Panc1 (cell line): ENCODE data around the gene FBLN1. TPM values are rescaled to one million over a fixed set of nuclear protein-coding genes. Genes with fewer than 3 reads are reported as not detected.
"Not testable (repeated sequence)": the region's sequence is repeated elsewhere in the genome, so short reads cannot be mapped to it uniquely, and the experiment has no call there.

Source experiments
- ATAC-seq: fragments of 200-7000 bp; cut with Tn5 transposase; 2 replicates; pipeline ENCODE4 v1.9.1; 2020; ENCODE audit warnings: mild to moderate bottlenecking, moderate library complexity
- BruUV-seq: library from RNA; stranded (reverse); fragments of 400-500 nt; replicated peaks from 2 replicates; lab custom pipeline; 2021; lab: Mats Ljungman, UMichigan
- CTCF ChIA-PET: fragments of 300-600 bp; sonication (Branson Sonifier 250); formaldehyde crosslinking; loops from one replicate; lab custom pipeline; 2022; ENCODE audit warnings: antibody characterized with exemption; lab: Charles Lee
- POLR2A ChIA-PET: fragments of 300-600 bp; sonication (Branson Sonifier 250); formaldehyde crosslinking; loops from one replicate; lab custom pipeline; 2022; ENCODE audit warnings: antibody characterized with exemption; lab: Charles Lee
- DNase-seq: peaks from one replicate; pipeline ENCODE4 v3.0.0-alpha.2; 2010; ENCODE audit warnings: low read depth, low spot score
- H3K27ac ChIP-seq: 2 replicates; pipeline ENCODE4 v1.5.1; 2011; ENCODE audit warnings: mild to moderate bottlenecking, low read length, inconsistent platforms
- H3K27me3 ChIP-seq: fragments of 200-500 bp; sonication (Bioruptor generic); 2 replicates; pipeline ENCODE4 v1.6.0; 2014; ENCODE audit warnings: low read length, inconsistent platforms; ENCODE audit not compliant: control insufficient read depth, insufficient read depth
- H3K36me3 ChIP-seq: fragments of 200-500 bp; sonication (Bioruptor generic); 2 replicates; pipeline ENCODE4 v1.5.1; 2014; ENCODE audit warnings: inconsistent platforms, mild to moderate bottlenecking, low read length, moderate library complexity; ENCODE audit not compliant: control insufficient read depth, insufficient read depth
- H3K4me1 ChIP-seq: 2 replicates; pipeline ENCODE4 v1.5.1; 2011; ENCODE audit warnings: inconsistent platforms, mild to moderate bottlenecking, low read length, moderate library complexity; ENCODE audit not compliant: control insufficient read depth, insufficient read depth
- H3K4me3 ChIP-seq, 2 experiments: 2 replicates each; pipeline ENCODE4 v1.5.1; 2011 to 2012; ENCODE audit warnings: low read depth in 2 of 2, low read length in 2 of 2, mild to moderate bottlenecking in 2 of 2, inconsistent platforms in 1 of 2, moderate library complexity in 1 of 2
- H3K9me3 ChIP-seq: fragments of 200-500 bp; sonication (Bioruptor generic); 2 replicates; pipeline ENCODE4 v1.5.1; 2014; ENCODE audit warnings: low read depth, mild to moderate bottlenecking, inconsistent platforms, low read length, moderate library complexity; ENCODE audit not compliant: control insufficient read depth, insufficient read depth
- POLR2AphosphoS5 ChIP-seq: IDR thresholded peaks from 2 replicates; pipeline ENCODE4 v1.6.1; 2012; ENCODE audit warnings: mild to moderate bottlenecking, low read depth, low read length, moderate library complexity
- REST ChIP-seq, 2 experiments: IDR thresholded peaks; 2 replicates each; pipeline ENCODE4 v1.6.1; 2011 to 2012; ENCODE audit warnings: low read depth in 2 of 2, control low read depth in 1 of 2, low read length in 1 of 2, mild to moderate bottlenecking in 1 of 2, moderate library complexity in 1 of 2; ENCODE audit not compliant: insufficient read depth in 1 of 2
- SIN3A ChIP-seq: IDR thresholded peaks from 2 replicates; pipeline ENCODE4 v1.6.1; 2012; ENCODE audit warnings: low read depth, mild to moderate bottlenecking, low read length, moderate library complexity, borderline replicate concordance; ENCODE audit not compliant: insufficient read depth
- TCF7L2 ChIP-seq: IDR thresholded peaks from 2 replicates; pipeline ENCODE4 v1.6.1; 2011; ENCODE audit warnings: mild to moderate bottlenecking, low read depth, low read length, inconsistent platforms
- in situ Hi-C: cut with HindIII; loops from 2 replicates; pipeline ENCODE4 v1.10.0; 2016; ENCODE audit warnings: low sequenced_read_pairs, low pct_unique_long_range_greater_than_20kb
- intact Hi-C: fragments of 100-400 bp; cut with micrococcal nuclease; formaldehyde crosslinking; loops from one replicate; pipeline ENCODE4 v1.10.0; 2022; ENCODE audit not compliant: unreplicated experiment
- total RNA-seq: library from RNA; stranded (reverse); gene quantifications from one replicate; pipeline ENCODE4 v1.2.1, GENCODE V29; 2021; ENCODE audit not compliant: unreplicated experiment
- TF ChIP-seq, protein P1 (sequence below): fragments of 450-650 bp; IDR thresholded peaks from 2 replicates; pipeline ENCODE4 v1.5.1; 2017; ENCODE audit warnings: mild to moderate bottlenecking

FBLN1 gene
- total RNA-seq, 1 experiment from 2014 or later, result 143 TPM

GRCh38 chr22:45534339-45535192 is 31.9 kb downstream of the FBLN1 start:
- no TSS peak for BruUV-seq
- no peak for ATAC-seq
- TF ChIP-seq TCF7L2, result no peak
- TF ChIP-seq REST (IDR thresholded peaks at IDR 0.05; ENCODE audit: insufficient read depth in 1 of 2, low read depth in 2 of 2, low read length in 1 of 2), result no peak
- TF ChIP-seq, protein P1, sequence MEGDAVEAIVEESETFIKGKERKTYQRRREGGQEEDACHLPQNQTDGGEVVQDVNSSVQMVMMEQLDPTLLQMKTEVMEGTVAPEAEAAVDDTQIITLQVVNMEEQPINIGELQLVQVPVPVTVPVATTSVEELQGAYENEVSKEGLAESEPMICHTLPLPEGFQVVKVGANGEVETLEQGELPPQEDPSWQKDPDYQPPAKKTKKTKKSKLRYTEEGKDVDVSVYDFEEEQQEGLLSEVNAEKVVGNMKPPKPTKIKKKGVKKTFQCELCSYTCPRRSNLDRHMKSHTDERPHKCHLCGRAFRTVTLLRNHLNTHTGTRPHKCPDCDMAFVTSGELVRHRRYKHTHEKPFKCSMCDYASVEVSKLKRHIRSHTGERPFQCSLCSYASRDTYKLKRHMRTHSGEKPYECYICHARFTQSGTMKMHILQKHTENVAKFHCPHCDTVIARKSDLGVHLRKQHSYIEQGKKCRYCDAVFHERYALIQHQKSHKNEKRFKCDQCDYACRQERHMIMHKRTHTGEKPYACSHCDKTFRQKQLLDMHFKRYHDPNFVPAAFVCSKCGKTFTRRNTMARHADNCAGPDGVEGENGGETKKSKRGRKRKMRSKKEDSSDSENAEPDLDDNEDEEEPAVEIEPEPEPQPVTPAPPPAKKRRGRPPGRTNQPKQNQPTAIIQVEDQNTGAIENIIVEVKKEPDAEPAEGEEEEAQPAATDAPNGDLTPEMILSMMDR, result no peak
- TF ChIP-seq SIN3A, result no peak
- TF ChIP-seq POLR2AphosphoS5, result no peak
- peaks cover 2% of the 10 kb centered on the region; the same call in 1 of the 2 replicates for H3K36me3 ChIP-seq
- H3K4me3 ChIP-seq, result no peak overlapping the region
- in situ Hi-C loops (no loop called here), intact Hi-C loops (no loop called here)
- POLR2A ChIA-PET, result no interaction called here
- H3K4me1 ChIP-seq, result no peaks in the 10 kb centered on the region
- CTCF ChIA-PET, result no interaction called here
- no peak for DNase-seq
- no peaks in the 10 kb centered on the region for H3K9me3 ChIP-seq
- H3K27me3 ChIP-seq, result no peaks in the 10 kb centered on the region
- no peak overlapping the region for H3K27ac ChIP-seq

DNA sequence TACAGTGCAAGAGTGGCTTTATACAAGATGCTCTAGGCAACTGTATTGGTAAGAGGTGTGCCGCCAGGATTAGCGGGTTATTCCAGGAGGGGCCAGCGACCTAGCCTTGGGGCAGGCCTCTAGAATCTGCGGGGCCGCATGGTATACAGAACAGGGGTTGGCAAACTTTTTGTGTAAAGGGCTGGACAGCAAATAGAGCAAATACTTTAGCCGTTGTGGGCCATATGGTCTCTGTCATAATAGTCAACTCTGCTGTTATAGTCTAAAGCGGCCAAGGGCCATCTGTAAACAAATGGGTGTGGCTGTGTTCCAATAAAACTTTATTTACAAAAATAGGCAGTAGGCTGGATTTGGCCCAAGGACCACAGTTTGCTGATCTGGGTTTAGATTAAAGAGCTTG is 32.6 kb downstream of the FBLN1 start:
- TF ChIP-seq POLR2AphosphoS5 (no peak), TCF7L2 (no peak)
- CTCF ChIA-PET, result no interaction called here
- DNase-seq, result no peak
- Histone ChIP-seq H3K36me3 (peaks cover 2% of the 10 kb centered on the region; the same call in 1 of the 2 replicates), H3K27me3 (no peaks in the 10 kb centered on the region), H3K27ac (no peak overlapping the region), H3K4me1 (no peaks in the 10 kb centered on the region), H3K4me3 (no peak overlapping the region), H3K9me3 (no peaks in the 10 kb centered on the region)
- POLR2A ChIA-PET, result no interaction called here
- in situ Hi-C loops (no loop called here), intact Hi-C loops (no loop called here)
- TSS peak; percentile 55 for BruUV-seq
- ATAC-seq, result no peak

- DNase-seq, in situ Hi-C loops, H3K36me3 ChIP-seq, intact Hi-C loops, H3K27me3 ChIP-seq, H3K4me1 ChIP-seq, H3K4me3 ChIP-seq, H3K27ac ChIP-seq, POLR2A ChIA-PET, ATAC-seq, BruUV-seq, H3K9me3 ChIP-seq: not testable (repeated sequence)
- CTCF ChIA-PET, result interaction anchor here (0.6 kb wide), 1 partner anchor 42 kb away, joined by 4 read pairs; no protein-coding TSS in a partner anchor
Observed at GRCh38 chr22:45535835-45536234, 33.2 kb downstream of the FBLN1 start.
